BJ (cell line): ENCODE measurements around the gene NGFR. TPM values are rescaled to one million over a fixed set of nuclear protein-coding genes. Genes with fewer than 3 reads are reported as not detected.

Experiments used
- CTCF ChIA-PET: fragments of 350-600 bp; formaldehyde crosslinking; extraction: SDS; loops from one replicate; lab custom pipeline; 2021; ENCODE audit warnings: antibody characterized with exemption, inconsistent platforms; lab: Yijun Ruan, JAX
- POLR2A ChIA-PET: fragments of 300-600 bp; sonication (Branson Sonifier 250); formaldehyde crosslinking; extraction: SDS; loops from one replicate; lab custom pipeline; 2021; ENCODE audit warnings: antibody characterized with exemption; lab: Charles Lee
- DNase-seq: peaks from one replicate; pipeline ENCODE4 v3.0.0-alpha.2; 2011; ENCODE audit warnings: low read depth
- H3K27me3 ChIP-seq: 2 replicates; pipeline ENCODE4 v1.6.0; 2011; ENCODE audit warnings: low read length; ENCODE audit not compliant: control insufficient read depth, insufficient read depth
- H3K36me3 ChIP-seq: 2 replicates; pipeline ENCODE4 v1.5.1; 2011; ENCODE audit warnings: low read length; ENCODE audit not compliant: control insufficient read depth, insufficient read depth
- H3K4me3 ChIP-seq: 2 replicates; pipeline ENCODE4 v1.5.1; 2011; ENCODE audit warnings: low read depth, mild to moderate bottlenecking, control low read depth, low read length
- polyA plus RNA-seq: library from polyadenylated mRNA; depleted of rRNA; stranded (reverse); fragments of >200 nt; gene quantifications from 2 replicates; pipeline ENCODE4 v1.2.3, GENCODE V29; 2011
- TF ChIP-seq, protein P1 (sequence below): IDR thresholded peaks from 2 replicates; pipeline ENCODE4 v1.5.1; 2011; ENCODE audit warnings: low read depth, mild to moderate bottlenecking, control low read depth, inconsistent platforms, low read length, moderate library complexity; ENCODE audit not compliant: insufficient read depth

NGFR gene
- polyA plus RNA-seq, 1 experiment: 0.10 TPM

DNA sequence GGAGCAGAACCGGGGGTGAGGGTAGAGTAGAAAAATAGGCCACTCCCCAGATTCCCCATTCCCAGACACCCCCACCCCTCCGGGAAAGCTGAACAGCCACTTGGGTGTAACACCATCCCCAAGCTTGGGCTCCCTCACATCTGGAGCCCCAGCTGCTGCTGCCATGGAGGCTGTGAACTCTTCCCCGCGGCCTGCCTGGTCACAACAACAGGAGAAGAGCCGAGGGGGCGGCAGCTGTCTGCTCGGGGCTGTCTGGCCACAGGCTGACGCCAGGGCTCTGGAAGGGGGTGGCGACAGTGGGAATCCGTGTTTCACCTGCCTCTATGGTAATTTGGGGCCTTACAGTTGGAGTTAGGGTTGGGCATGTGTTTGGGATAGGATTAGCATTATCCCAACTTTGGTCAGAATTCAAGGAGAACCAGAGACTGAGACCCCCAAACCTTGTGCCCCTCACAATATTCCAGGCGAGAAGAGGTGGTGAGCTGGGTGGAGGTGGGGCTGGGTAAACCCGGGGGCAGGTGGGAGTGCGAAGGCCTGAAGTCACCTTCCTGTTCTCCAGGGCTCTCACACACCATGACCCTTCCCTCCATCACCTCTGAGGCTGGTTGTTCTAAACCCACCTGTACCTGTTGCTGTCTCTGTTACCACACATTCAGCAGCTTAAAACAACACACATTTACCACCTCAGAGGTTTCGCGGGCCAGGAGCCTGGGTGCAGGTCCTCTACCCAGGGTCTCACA is 50.9 kb downstream of the NGFR start:
- TF ChIP-seq, protein P1, sequence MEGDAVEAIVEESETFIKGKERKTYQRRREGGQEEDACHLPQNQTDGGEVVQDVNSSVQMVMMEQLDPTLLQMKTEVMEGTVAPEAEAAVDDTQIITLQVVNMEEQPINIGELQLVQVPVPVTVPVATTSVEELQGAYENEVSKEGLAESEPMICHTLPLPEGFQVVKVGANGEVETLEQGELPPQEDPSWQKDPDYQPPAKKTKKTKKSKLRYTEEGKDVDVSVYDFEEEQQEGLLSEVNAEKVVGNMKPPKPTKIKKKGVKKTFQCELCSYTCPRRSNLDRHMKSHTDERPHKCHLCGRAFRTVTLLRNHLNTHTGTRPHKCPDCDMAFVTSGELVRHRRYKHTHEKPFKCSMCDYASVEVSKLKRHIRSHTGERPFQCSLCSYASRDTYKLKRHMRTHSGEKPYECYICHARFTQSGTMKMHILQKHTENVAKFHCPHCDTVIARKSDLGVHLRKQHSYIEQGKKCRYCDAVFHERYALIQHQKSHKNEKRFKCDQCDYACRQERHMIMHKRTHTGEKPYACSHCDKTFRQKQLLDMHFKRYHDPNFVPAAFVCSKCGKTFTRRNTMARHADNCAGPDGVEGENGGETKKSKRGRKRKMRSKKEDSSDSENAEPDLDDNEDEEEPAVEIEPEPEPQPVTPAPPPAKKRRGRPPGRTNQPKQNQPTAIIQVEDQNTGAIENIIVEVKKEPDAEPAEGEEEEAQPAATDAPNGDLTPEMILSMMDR: no peak
- H3K4me3 ChIP-seq: no peak overlapping the region
- H3K27me3 ChIP-seq: peaks cover 9% of the 10 kb centered on the region
- ChIA-PET CTCF (interaction anchor here (0.6 to 5.5 kb wide), 7 partner anchors 11 to 176 kb away, joined by 3 to 43 read pairs (median 4); no protein-coding TSS in a partner anchor), POLR2A (no interaction called here)
- DNase-seq: no peak
- H3K36me3 ChIP-seq: no peaks in the 10 kb centered on the region

DNA sequence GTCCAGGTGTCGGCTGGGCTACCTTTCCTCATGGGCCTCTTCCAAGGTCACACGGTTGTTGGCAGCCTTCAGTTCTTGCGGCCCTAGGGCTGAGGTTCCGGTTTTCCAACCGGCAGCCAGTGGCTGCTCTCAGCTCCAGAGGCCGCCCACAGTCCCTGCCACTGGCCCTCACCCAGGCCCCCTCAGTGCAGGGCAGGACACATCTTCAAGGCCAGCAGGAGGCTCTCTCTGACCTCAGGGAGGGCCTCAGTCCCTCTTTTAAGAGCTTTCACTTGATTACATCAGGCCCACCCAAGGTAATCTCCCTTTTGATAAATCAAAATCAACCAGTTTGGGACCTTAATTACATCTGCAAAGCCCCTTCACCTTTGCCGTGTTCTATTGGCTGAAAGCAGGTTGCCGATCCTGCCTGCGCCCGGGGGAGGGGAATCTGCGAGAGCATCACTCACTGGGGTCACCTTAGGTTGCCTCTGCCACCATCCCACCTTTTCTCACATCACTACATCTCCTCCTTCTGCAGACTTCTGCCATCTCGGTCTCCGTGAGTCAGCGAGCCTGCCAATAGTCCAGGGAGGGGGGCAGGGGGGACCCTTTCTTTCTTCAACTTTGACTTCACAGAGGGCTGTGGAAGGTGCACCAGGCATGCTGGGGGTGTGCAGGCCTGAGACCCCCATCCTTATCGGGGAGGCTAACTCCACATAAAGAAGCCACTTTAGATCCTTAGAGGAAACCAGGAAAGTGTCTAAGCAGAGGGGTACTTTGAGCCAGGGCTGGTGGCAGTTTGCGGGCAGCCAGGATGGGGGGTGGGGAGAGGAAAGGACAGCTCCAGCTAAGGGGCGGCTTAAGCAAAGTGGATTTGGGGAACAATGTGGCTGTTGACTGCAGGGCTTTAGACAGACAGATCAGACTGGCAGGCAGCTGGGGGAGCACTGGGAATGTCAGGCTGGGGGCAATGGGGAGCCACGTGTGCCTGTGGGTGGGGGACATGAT is 51.7 kb downstream of the NGFR start:
- CTCF ChIA-PET: interaction anchor here (0.6 to 5.5 kb wide), 6 partner anchors 10 to 139 kb away, joined by 3 to 43 read pairs (median 4); no protein-coding TSS in a partner anchor

DNA sequence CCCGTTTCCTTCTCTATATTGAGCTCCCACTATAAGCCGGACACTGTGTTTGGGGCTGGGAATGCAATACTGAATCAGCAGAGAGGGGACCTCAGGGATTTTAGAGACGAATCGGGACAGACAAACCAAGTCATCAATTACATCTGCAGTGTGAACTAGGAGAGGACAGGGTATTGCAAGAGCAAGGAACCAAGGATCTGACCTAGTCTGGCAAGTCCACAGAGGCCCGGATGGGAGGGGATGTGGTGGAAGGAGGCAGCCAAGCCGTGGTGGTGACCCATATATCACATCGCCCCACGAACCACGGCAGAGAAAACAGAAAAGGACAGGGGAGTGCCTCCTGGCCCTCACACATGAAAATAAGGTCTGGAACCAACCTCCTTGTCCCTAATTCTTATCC is 52.5 kb downstream of the NGFR start:
- DNase-seq: no peak
- H3K36me3 ChIP-seq: no peaks in the 10 kb centered on the region
- ChIA-PET CTCF (interaction anchor here (1.2 to 5.5 kb wide), 7 partner anchors 9 to 115 kb away, joined by 3 to 43 read pairs (median 5); no protein-coding TSS in a partner anchor), POLR2A (no interaction called here)
- TF ChIP-seq, protein P1: no peak
- H3K27me3 ChIP-seq: peaks cover 9% of the 10 kb centered on the region
- H3K4me3 ChIP-seq: no peak overlapping the region

More for the DNA sequence above, 51.7 kb downstream of the NGFR start:
- Histone ChIP-seq H3K4me3 (no peak overlapping the region), H3K36me3 (no peaks in the 10 kb centered on the region), H3K27me3 (peaks cover 9% of the 10 kb centered on the region)
- TF ChIP-seq, protein P1: no peak
- no peak for DNase-seq
- POLR2A ChIA-PET: no interaction called here

DNA sequence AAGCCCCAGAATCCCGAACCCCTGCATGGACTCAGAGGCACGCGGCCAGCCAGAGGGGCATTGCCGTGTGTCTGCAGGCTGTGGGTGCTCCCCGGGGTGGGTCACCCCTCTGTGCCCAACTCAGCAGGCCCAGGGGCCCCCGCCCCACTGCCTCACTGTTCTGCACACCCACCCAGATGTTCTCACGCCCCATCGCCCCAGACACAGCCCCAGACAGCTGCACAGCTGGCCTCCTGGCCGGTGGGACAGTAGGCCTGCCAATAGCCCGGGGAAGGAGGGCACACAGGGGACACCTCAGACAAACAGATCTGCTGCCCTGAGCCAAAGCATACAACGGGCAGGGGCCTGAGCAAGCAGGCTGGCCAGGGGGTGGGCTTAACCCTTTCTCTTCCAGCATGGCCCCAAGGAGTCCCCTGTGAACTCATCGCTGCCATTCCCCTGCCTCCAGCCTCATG is 53.0 kb downstream of the NGFR start:
- no peak for DNase-seq
- POLR2A ChIA-PET: no interaction called here
- TF ChIP-seq, protein P1: no peak
- Histone ChIP-seq H3K36me3 (no peaks in the 10 kb centered on the region), H3K27me3 (peaks cover 9% of the 10 kb centered on the region), H3K4me3 (no peak overlapping the region)
- CTCF ChIA-PET: interaction anchor here (1.1 to 5.5 kb wide), 8 partner anchors 9 to 116 kb away, joined by 3 to 43 read pairs (median 4); no protein-coding TSS in a partner anchor
